Ureter (tissue), 1 donor: ENCODE measurements around the gene GABRB2. TPM values are rescaled to one million over a fixed set of nuclear protein-coding genes. Genes with fewer than 3 reads are reported as not detected.

ENCODE experiments used
- DNase-seq: peaks from one replicate; pipeline ENCODE4 v3.0.0-alpha.2; 2020; ENCODE audit warnings: low spot score
- total RNA-seq: library from RNA; stranded (reverse); gene quantifications from one replicate; pipeline ENCODE4 v1.2.4, GENCODE V29; 2023
- donor health status: DM: yes; HTN: yes; CAD: no.

GABRB2 gene
- total RNA-seq, 1 donor from 2014 or later: 0.34 TPM

- no peak for DNase-seq
These were observed 159.4 kb downstream of the GABRB2 start for GRCh38 chr5:161387121-161387520.

DNA sequence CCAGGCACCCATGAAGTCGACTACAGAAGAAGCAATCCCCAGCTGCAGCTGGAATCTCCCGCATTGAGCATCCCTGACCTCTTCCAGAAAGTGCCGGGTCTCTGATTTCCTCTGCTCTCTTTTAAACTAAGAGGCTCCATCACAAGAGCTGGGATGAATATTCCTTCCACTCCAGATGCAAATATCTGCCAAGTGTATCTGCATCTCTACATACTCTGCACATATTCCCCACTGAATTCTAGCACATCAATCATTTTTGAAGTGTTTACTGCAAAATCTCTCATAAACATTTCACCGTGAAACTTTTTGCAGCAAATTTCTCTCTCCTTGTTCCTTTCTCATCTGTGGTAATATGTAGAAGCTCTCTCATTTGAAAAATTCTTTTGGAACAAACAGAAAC lies 161.5 kb downstream of the GABRB2 start:
- no peak for DNase-seq

DNA sequence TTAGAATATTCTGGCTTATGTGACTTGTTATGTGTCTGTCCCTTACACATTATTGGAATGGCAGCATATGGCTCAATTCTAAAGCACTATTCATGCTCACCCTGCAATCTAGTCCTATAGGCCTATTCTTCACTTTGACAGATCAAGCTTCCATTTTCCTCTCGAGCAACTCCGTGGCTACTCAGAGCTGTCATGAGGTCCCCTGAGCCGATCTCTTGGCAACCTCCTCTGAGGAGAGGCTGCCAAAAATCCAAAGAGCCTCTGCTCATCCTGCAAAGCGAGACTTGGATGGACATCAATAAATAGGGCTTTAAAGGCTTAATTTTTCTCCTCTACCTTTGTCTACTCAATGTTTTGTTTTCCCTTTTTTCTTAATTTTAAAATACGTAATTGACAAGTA lies 163.8 kb downstream of the GABRB2 start:
- no peak for DNase-seq

- no peak for DNase-seq
These were observed 166.0 kb downstream of the GABRB2 start for GRCh38 chr5:161380486-161380885.

DNA sequence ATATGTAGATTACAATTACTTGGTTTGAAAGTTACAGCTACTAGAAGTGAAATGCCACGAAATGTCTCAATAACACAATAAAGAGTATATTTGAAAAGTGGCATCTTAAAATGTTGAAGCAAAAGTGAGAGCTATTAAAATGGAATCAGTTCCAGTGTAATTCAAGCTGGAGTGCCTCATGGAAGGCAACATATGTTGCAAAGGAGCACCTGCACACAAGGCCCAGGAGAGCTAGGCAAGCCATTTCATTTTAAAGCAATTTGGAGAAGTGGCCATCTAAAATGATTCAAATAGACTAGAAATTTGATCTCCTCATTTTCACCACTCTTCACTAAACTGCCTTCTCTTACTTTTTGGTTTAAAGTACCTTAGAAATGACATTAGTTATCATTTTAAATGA lies 167.8 kb downstream of the GABRB2 start:
- DNase-seq: no peak

GRCh38 chr5:161376034-161376433 lies 170.5 kb downstream of the GABRB2 start:
- DNase-seq: no peak

DNA sequence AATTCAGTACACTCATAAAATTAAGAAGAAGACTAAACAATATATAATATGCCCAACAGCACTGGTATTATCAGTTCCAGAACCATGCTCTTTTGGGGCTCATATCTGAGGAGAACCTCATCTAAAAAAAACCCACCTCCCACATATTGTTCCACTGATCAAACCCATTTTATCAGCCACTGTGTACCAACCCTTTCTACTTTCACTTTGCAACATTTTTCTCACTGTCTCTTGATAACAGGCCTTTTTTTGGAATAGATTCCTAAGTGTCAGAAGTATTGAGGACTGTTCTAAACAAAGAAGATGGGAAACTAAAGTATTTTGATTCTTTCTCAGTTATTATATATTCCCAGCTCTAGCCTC lies 173.2 kb downstream of the GABRB2 start:
- DNase-seq: no peak

DNA sequence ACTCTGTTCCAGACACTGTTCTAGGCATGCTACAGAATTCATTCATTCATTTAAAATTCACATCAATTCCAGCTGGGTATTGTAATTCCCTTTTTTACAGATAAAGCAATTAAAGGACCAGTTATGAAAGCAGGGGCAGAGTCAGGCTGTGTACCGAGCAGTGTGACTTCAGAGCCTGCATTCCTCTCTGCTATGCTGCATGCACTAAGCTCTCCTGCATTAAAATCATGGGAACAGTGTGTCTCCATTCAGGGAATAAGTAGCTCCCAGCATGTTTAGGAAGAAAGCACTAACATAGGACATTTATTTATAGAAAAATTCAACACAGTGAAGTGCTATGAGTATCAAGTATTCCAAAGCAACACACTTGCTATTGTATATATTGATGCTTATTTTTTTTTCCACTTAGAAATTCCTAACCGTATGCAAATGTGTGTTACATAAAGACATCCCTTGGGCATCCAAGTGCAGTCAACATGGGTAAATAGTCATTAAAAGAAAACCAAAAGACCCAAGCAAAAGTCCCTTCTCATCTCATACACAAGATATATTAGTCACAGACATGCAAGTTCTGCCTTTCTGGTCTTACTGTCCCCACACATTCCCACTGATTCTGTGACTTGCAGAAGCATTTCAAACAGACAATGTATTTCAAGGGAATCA lies 173.7 kb downstream of the GABRB2 start:
- DNase-seq: no peak

DNA sequence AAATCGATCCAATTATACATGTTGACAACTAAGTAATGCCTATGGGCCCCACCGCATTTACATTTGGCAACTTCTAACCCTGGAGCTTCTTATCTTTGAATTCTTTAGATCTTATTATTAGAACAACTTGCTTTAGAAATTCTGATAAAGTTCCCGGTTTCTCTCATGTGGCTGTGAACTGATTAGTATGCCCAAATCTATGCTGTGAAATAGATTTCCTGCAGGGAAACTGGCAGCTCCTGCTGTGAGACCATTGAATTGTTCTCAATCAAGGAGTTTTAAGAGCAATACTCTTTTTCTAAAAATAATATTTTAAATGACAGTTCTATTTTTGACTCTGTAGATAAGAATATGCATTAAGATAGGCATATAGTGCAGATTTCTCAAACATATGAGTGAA lies 177.5 kb downstream of the GABRB2 start:
- no peak for DNase-seq

GRCh38 chr5:161358446-161358845 lies 188.1 kb downstream of the GABRB2 start:
- no peak for DNase-seq

DNA sequence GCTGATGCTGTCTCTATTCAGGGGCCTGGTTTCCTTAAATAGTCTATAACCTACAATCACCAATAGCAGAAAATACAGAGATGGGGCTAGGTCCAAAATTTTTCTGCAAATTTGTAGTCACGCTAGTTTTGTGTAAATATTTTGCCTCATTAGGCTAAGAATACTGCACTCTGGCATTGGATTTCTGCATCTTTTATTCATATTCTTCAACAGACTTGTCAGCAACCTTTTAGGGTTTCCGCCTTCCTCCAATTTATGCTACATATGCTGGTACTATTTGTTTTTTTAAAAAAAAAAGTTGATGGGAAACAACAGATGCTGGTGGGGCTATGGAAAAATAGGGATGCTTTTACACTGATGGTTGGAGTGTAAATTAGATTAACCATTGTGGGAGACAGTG lies 202.3 kb downstream of the GABRB2 start:
- no peak for DNase-seq

DNA sequence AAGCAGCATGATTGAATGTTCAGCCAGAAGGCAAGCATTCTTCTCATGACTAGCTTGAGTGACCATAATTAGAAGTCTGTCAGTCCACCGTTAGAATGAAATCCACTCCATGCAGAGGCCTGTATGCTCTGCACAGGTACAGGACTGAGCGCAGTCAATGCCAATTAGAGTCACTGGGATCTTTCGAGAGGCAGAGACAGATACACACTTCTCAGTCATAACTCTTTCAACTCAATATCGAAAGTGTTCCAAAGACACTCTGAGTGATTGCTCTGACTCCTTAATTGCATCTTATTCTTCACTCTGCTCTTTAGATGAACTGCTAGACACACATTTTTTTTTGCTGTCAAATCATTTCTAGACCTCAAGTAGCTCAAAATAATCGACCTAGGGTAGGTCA lies 203.6 kb downstream of the GABRB2 start:
- DNase-seq: no peak

DNA sequence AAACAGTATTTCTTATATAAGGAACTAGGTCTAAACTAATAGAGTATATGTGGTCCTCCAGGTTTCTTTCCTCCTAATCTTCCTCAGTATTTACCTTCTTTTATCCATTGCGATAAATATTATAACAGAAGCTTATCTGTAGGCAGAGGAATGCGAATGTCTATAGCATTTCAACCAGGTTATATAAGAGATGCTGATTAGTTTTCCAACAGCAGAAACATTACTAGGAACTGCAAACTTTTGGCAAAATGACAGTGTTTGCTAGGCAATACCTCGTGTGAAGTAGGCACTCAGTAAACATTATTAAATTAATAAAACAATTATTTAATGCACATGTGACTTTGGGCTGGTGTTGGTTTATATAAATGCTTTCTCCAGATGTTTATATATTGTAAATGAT lies 206.5 kb downstream of the GABRB2 start:
- DNase-seq: no peak

DNA sequence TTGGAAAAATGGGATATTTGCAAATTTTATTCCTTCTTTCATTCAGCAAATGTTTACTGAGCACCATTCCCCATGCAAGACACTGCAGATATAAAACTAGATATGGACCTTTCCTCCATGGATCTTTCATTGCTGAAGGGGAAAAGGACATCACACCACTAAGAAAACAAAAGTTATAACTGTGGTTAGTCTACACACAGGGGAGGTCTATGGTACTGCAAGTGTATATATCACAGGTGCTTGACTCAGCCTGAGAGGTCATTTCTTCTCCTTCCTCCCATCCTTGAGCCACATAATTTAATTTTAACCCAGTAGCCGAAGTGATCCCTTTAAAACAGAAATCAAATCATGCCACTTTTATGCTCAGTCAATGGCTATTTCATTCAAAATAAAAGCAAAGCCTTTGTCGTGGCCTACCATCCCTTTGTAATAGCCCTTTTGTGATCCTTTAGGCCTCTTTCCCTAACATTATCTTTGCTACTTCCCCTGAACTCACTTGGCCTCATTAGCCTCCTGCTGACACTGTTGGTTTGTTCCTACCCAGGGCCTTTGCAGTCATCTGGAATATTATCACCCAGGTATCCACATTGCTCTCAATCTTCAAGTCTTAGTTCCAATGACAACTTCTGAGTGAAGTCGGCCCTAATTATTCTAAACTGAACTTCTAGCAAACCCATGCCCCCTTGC lies 213.2 kb downstream of the GABRB2 start:
- no peak for DNase-seq

DNA sequence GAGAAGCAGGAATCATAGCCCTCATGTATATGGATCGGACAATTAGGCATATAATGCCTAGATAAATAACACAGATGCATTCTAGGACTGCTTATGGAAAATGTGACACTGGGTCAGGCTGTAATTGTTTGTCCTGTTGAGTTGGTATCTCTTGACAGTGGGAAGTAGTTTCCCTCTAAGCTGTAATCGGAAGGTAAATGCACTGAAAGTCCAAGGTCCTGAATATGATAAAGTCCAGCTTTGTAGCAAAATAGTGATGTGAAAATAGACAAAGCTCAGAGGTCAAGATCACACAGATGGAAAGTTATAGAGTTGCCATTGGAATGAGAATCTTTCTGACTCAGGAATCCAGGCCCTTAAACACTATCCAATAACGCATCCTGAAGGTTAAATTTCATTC lies 214.2 kb downstream of the GABRB2 start:
- DNase-seq: no peak

DNA sequence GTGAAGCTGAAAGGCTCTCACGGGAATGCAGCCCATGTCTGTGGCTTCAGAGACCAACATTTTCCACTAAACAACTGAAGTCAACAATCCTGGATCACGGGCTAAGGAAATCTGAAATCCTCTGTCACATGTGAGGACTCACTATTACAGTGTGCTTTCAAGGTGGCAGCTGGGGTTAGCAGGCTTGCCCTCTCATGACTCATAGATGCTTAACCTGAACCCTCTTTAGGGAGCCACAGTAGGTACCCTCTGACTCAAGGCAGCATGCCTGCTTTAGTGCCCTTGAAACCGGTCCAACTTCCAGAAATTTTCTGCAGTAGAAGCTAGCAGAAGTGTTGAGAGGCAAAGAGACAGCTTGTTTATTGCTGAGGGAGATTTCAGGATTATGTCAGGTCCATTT lies 232.5 kb downstream of the GABRB2 start:
- no peak for DNase-seq

DNA sequence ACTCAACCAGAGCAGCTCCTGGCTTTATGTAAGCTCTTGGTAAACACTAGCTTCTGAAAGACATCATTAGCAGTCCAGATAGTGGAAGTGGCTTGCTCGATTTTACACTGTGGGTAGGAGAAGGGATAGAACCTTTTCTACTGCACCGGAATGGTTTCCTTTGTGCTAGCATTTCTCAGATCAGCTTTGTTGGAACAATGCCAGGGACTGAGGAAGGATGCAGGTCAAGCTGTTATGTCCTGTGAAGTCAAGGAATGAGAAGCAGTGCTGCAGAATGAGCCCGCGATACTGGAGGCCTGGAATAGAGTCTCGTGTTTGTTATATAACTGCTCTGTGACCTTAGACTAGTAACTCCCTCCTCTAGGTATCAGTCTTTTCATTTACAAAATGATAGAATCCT lies 233.6 kb downstream of the GABRB2 start:
- no peak for DNase-seq

DNA sequence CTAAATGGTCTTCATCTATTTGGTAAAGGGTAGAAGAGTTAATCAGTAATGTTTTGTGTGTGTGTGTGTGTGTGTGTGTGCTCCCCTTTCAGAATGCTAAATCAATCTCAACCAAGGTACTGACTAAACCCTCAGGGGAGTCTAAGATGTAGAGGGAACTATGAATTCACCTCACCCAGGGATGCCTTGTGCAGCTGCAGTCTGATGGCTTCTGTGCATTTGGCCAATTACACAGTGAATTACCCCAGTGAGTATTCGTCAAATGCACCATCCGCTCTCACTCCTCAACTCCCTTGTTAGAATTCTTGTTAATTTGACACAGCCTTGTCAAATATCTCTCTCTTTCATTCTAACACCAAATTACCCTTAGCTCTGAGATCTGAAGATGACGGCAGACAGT lies 234.6 kb downstream of the GABRB2 start:
- no peak for DNase-seq

GRCh38 chr5:161311146-161311708 lies 235.3 kb downstream of the GABRB2 start:
- no peak for DNase-seq

- DNase-seq: no peak
These were observed 240.1 kb downstream of the GABRB2 start for GRCh38 chr5:161306351-161306995.

- DNase-seq: no peak
These were observed 240.9 kb downstream of the GABRB2 start for GRCh38 chr5:161305601-161306000.

- DNase-seq: no peak
These were observed 244.0 kb downstream of the GABRB2 start for GRCh38 chr5:161302559-161302958.

- DNase-seq: no peak
These were observed 244.9 kb downstream of the GABRB2 start for GRCh38 chr5:161301586-161301985.
